Stimulated activated CD8-positive, alpha-beta memory T cell treated with anti-CD3 and anti-CD28 coated beads, Interleukin-7, amount 100 ng/mL, for 48 hours (primary cell): ENCODE data around the gene CYP2C19.
"Not testable (repeated sequence)": the region's sequence is repeated elsewhere in the genome, so short reads cannot be mapped to it uniquely, and the experiment has no call there.

ENCODE experiments used
- DNase-seq, 2 donors: peaks; one replicate each; pipeline ENCODE4 v3.0.0-alpha.2; 2020; ENCODE audit warnings: low read depth in 1 of 2; ENCODE audit errors: extremely low read depth in 1 of 2

CYP2C19 gene

DNA sequence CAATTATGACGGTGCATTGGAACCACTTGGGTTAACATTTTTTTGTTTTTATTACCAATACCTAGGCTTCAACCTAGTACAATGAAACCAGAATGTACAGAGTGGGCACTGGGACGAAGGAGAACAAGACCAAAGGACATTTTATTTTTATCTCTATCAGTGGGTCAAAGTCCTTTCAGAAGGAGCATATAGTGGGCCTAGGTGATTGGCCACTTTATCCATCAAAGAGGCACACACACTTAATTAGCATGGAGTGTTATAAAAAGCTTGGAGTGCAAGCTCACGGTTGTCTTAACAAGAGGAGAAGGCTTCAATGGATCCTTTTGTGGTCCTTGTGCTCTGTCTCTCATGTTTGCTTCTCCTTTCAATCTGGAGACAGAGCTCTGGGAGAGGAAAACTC is at the start of gene CYP2C19:
CYP2C19 (plus strand) TSS at position 289 of the 400 bp plus-strand sequence; CDS start at position 314, 25 bp downstream.
- DNase-seq = no peak

DNA sequence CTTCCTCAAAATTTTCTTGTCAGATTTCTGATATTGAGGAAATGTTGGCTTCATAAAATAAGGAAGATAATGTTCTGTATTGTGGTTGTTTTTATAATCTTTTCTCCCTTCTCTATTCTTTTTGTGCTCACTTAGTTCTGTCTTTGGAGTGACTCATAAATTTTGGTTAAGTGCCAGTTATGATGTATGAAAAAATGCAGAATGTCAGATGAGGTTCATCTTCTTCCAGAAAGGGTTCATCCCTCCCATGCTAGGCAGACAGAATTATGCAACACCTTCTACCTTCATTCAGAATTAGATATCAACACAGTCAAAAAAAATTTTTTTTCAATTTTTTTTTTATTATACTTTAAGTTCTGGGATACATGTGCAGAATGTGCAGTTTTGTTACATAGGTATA is 36.6 kb upstream of the CYP2C19 start:
- DNase-seq = no peak

DNA sequence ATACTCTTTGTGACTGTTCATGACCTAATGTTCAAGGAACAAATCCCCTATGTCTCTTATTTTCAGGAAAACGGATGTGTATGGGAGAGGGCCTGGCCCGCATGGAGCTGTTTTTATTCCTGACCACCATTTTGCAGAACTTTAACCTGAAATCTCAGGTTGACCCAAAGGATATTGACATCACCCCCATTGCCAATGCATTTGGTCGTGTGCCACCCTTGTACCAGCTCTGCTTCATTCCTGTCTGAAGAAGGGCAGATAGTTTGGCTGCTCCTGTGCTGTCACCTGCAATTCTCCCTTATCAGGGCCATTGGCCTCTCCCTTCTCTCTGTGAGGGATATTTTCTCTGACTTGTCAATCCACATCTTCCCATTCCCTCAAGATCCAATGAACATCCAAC is 27.3 kb upstream of the CYP2C19 start:
- DNase-seq = no peak

DNA sequence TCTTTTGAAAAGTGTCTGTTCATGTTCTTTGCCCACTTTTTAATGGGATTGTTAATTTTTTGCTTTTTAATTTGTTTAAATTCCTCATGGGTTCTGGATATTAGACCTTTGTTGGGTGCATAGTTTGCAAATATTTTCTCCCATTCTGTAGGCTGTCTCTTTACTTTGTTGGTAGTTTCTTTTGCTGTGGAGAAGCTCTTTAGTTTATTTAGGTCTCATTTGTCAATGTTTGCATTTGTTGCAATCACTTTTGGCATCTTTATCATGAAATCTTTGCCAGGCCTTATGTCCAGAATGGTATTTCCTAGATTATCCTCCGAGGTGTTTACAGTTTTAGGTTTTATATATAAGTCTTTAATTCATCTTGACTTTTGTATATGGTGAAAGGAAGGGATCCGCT is 23.9 kb upstream of the CYP2C19 start:
- DNase-seq = no peak

DNA sequence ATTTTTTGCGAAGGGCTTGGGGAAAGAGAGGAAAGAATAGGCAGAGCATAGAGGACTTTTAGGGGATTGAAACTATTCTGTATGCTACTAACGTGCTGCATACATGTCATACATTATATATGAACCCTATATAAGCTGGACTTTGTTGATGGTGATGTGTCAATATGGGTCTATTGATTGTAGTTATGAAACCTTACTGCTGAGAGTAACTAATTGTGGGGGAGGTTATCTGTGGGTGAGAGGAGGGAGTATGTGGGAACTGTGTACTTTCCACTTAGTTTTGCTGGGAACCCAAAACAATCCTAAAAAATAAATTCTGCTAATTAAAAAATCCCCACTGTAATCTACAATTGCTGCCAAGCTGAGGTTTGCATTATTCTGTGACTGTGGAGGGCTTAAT is 15.3 kb upstream of the CYP2C19 start:
- DNase-seq = no peak

DNA sequence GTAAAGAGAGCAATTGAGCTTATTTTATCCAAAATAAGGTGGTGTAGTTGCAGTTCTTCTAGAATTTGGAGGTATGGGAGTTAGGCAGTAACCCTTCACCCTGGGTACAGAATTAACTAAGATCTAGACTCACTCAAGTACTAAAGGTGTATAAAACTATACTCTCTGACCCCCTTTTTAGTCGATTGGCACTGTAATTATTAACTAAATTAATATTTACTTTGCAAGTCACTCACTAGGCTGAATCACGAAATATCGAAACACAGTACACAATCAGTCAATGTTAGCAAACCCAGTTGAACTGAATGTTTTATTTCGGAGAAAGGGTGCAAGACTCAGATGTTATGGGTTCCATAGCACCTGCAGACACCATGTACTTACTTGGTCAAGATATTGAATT is 14.6 kb upstream of the CYP2C19 start:
- DNase-seq = no peak

DNA sequence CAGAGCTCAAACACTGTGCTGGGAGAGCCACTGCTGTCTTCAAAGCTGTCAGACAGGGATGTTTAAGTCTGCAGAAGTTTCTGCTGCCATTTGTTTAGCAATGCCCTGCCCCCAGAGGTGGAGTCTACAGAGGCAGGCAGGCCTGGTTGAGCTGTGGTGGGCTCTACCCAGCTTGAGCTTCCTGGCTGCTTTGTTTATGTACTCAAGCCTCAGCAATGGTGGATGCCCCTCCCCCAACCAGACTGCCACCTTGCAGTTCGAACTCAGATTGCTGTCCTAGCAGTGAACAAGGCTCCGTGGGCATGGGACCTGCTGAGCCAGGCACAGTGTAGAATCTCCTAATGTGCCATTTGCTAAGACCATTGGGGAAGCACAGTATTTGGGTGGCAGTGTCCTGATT is 4.6 kb upstream of the CYP2C19 start:
- DNase-seq = no peak

DNA sequence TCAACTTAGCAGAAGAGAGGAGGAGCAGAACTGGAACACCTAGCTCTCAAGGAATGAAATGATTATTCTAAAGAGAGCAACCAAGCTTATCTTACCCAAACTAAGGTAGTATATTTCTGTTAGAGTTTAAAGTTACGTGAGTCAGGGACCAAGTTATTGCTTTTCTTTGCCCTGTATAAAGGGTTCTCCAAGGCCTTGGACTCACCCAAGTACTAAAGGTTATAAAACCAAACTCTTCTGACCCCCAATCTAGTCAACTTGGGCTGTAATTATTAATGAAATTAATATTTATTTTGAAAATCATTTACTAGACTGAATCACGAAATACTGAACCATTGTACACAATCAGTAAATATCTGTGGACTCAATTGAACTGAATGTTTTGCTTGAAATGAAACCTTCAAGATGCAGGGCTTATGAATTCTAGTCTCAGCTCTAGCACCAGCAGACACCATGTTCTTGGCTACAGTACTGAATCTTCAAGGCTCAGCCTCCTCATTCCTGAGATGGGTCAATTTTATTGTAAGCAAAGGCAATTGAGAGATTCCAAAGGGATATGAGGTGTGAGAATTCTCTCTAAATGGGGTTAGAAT is 1.8 kb upstream of the CYP2C19 start:
- no peak for DNase-seq

DNA sequence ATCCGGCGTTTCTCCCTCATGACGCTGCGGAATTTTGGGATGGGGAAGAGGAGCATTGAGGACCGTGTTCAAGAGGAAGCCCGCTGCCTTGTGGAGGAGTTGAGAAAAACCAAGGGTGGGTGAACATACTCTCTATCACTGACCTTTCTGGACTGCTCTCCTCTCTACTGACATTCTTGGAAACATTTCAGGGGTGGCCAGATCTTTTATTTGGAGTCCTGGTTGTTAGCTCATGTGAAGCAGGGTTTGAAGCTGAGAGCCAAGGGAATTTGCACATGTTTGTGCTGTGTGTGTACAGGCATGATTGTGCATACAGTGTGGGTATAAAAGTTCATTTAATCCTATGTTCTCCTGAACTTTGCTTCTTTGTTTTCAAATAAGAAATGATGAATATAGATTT is 12.9 kb downstream of the CYP2C19 start:
- DNase-seq = not testable (repeated sequence)

DNA sequence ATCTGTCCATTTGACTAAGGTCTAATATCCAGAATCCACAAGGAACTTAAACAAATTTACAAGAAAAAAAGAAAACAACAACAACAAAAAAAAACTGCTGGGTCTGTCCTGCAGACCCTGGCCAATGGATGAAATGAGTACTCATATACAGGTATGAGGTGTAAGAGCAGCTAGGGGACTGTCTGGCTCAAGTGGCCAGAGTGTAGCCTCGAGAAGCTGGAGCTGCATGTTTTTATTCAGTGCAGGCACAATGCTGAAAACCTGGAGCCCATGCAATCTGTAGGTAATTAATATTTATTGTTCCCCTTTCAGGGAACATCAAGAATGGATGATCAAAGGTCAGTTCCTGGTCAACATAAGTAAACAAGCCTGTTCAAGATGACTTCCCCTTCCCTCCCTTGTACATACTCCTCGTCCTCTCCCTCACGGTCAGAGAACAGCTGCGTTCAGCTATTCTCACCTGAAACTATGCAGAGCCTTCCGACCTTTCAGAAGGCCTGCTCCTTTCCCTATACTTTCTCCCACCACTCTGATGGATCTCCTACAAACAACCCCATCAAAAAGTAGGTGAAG is 15.5 kb downstream of the CYP2C19 start:
- no peak for DNase-seq

DNA sequence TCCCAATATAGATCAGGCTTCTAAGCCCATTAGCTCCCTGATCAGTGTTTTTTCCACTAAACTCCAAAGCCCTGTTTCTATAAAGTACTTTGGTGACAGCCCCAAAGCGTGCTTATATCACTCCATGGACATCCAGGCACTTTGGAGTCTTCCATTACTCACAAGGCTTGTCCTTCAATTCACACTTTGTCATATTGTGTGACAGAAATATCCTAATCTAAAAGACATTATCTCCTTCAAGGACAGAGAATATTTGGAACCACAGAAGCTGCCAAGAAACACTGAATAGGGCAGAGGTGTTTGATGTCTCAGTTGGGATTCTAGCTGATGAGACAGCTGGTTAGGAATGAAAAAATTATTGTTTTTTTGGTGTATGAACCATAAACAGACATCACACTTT is 18.4 kb downstream of the CYP2C19 start:
- DNase-seq = no peak

DNA sequence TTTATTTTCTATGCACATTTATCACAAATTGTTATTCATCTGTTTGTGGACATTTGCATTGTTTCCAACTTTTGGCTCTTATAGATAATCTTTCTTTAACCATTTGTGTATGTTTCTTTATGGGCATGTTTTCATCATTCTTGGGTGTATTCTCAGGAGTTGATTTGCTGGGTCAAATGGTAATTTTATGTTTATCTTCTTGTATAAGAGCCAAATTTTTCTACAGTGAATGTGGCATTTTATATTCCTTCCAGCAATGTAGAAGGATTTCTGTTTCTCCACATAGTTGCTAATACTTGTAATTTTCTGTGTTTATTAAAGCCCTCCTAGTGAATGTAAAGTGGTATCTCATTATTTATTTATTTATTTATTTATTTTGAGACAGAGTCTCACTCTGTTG is 21.8 kb downstream of the CYP2C19 start:
- DNase-seq = no peak

DNA sequence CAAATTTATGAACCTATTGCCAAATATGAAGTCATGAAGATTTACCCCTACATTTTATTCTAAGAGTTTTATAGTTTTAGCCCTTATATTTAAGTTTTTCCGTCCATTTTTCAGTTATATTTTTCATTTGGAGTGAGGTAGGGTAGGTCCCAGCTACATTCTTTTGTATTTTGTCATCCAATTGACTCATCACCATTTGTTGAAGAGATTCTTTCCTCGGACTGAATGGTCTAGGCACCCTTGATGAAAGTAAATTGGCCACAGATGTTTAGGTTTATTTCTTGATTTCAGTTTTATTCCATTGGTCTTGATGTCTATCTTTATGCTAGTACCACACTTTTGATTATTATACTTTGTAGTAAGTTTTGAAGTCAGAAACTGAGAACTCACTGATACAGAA is 22.7 kb downstream of the CYP2C19 start:
- no peak for DNase-seq

DNA sequence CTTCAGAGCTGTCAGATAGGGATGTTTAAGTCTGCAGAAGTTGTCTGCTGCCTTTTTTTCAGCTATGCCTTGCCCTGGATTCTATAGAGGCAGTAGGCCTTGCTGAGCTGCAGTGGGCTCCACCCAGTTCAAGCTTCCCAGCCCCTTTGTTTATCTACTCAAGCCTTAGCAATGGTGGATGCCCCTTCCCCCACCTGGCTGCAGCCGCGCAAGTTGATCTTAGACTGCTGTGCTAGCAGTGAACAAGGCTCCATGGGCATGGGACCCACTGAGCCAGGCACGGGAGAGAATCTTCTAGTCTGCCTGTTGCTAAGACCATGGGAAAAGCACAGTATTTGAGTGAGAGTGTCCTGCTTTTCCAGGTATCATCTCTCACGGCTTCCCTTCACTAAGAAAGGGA is 38.1 kb downstream of the CYP2C19 start:
- DNase-seq = not testable (repeated sequence)

DNA sequence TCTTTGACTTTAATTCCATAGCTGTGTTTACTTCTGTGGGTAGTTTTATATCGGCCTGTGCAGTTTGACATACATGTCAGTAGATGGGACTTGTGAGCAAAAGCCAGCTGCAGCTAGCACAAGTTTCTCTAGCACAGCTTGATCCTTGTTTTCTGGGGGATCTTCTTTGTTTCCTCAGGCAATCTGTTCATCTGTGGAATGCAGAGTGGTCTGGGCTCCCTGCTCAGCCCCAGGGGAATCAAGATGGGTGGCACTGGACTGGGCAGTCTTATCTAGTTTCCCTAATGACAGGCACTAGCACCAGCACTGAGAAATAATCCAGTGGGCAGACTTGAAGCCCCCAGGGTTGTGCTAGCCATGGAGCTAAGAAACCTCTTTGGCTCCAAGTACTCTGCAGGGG is 40.8 kb downstream of the CYP2C19 start:
- no peak for DNase-seq

DNA sequence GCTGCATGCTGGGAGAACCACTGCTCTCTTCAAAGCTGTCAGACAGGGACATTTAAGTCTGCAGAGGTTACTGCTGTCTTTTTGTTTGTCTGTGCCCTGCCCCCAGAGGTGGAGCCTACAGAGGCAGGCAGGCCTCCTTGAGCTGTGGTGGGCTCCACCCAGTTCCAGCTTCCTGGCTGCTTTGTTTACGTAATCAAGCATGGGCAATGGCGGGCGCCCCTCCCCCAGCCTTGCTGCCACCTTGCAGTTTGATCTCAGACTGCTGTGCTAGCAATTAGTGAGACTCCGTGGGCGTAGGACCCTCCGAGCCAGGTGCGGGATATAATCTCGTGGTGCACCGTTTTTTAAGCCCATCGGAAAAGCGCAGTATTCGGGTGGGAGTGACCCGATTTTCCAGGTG is 67.5 kb downstream of the CYP2C19 start:
- DNase-seq = not testable (repeated sequence)

DNA sequence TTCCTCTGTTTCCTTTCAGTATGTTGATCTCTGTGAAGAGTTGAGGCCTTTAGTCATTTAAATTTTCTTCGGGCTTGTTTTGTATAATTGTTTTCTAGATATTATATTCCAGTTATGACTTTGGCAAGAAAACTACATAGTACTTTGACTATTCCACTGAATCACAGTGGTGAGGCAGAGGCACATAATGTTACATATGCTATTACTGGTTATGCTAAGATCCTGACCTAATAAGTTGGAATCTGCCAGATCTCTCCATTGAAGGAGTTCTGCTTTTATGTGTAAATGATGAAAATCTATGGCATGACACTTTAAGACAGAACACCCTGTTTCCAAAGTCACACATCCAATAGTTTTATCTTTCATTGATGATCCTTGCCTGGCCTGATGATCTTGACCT is 83.7 kb downstream of the CYP2C19 start:
- DNase-seq = no peak

DNA sequence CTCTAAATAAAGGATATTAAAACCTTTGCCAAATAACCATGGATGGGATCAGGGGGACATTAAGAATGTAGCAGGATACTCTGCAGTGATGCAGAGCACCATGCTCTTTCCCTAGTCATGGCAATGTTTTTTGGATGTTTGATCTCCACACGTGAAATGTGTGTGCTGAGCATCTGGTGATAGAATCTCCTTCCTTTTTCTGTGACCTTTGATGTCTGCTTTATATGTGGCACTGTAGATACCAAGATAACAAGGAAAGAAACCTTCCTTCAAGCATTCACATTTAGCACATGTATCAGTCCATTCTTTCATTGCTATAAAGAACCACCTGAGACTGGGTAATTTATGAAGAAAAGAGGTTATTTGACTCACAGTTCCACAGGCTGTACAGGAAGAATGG is 88.3 kb downstream of the CYP2C19 start:
- no peak for DNase-seq

DNA sequence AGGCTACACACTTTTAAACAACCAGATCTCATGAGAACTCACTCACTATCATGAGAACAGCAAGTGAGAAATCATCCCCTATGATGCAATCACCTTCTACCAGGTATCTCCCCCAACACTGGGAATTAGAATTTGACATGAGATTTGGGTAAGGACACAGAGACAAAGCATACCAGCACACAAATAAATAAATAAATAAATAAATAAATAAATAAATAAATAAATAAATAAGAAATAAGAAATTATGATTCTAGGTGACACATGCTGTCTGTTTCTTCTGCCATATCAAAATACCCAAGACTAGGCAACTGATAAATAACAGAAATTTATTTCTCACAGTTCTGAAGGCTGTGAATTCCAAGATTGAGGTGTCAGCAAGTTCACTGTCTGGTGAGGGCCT is 88.8 kb downstream of the CYP2C19 start:
- DNase-seq = no peak

DNA sequence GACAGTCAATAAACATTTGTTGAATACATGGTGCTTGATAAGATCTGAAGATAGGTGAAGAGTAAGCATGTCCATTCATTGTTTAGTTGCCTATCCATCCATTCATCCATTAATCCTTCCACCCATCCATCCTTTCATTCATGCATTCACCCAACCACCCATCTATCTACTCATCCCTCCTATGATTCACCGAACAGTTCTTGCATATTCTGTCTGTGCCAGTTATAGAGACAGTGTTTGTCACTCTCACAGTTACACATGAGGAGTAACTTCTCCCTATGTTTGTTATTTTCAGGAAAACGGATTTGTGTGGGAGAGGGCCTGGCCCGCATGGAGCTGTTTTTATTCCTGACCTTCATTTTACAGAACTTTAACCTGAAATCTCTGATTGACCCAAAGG is 90.0 kb downstream of the CYP2C19 start:
- DNase-seq = no peak

DNA sequence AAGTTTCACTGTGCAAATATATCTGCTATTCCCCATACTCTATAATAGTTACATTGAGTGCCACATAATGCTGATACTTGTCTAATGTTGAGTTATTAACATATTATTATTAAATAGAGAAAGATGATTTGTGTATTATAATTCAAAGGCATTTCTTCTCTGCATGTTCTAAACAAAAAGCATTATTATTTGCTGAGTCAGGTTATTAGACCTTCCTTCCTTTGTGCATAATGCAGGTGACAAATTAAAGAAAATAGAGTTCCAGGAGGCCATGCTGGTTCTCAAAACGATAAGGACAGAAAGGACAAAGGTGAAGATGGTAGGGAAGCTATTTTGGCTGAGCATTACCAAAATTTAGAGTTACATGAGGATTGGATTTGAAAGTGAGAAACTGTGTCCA is 90.6 kb downstream of the CYP2C19 start:
- no peak for DNase-seq

DNA sequence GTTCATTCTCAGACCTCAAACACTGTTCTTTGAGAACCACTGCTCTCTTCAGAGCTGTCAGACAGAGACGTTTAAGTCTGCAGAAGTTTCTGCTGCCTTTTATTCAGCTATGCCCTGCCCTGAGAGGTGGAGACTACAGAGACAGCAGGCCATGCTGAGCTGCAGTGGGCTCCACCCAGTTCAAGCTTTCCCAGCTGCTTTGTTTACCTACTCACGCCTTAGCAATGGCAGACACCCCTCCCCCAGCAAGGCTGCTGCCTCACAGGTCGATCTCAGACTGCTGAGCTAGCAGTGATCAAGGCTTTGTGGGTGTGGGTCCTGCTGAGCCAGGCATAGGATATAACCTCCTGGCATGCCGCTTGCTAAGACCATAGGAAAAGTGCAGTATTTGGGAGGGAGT is 95.5 kb downstream of the CYP2C19 start:
- no peak for DNase-seq

DNA sequence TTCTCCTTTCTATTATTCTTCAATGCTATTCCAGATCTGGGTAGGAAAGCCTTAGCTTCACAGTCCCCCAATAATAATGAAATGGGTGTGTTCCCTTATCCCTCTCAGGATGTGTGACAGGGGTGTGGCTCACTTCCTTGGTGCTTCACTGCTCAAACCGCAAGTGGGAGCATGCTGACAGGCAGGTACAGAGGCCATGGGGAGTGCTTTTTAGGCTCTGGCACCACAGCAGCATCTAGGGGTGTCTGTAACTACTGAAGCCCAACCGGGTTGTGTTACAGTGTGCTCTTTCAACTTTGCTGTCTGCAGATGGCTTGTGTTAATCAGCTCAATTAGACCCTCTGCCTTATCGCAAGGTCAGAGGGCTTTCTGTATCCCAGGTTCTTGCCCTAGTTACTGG is 96.6 kb downstream of the CYP2C19 start:
- DNase-seq = no peak
